ENCODE data around the gene ANKRD13A. TPM values are rescaled to one million over a fixed set of nuclear protein-coding genes. Genes with fewer than 3 reads are reported as not detected.

The ANKRD13A gene
- total and polyA plus RNA-seq, 2 of the 8 experiments (the other 6 are each of a cell fraction or from before 2014, with no cell fraction given): 16.8 to 21.4 TPM

- TF ChIP-seq POU5F1 (IDR thresholded peaks at IDR 0.05; ENCODE audit: low read depth, low read length) (no peak), SIX5 (IDR thresholded peaks at IDR 0.05; ENCODE audit: low read depth, low read length) (no peak)
These were observed 35.9 kb upstream of the ANKRD13A start (continued) for GRCh38 chr12:109963330-109963729.

All from H1 (cell line).